Caco-2 (cell line): ENCODE measurements around the gene OR2A25. TPM values are rescaled to one million over a fixed set of nuclear protein-coding genes. Genes with fewer than 3 reads are reported as not detected.

Experiments used
- Bru-seq: library from RNA; stranded (reverse); fragments of 400-500 nt; gene quantifications from one replicate; lab custom pipeline; 2021; lab: Mats Ljungman, UMichigan
- BruChase-seq, 2 experiments: library from RNA; stranded (reverse); fragments of 400-500 nt; gene quantifications; one replicate each; lab custom pipeline; 2021; lab: Mats Ljungman, UMichigan
- BruUV-seq: library from RNA; stranded (reverse); fragments of 400-500 nt; replicated peaks from 2 replicates; lab custom pipeline; 2021; lab: Mats Ljungman, UMichigan
- CTCF ChIA-PET: fragments of 300-600 bp; sonication (Branson Sonifier 250); formaldehyde crosslinking; loops from one replicate; lab custom pipeline; 2022; ENCODE audit warnings: antibody characterized with exemption; lab: Charles Lee
- POLR2A ChIA-PET: fragments of 300-600 bp; sonication (Branson Sonifier 250); formaldehyde crosslinking; loops from one replicate; lab custom pipeline; 2022; ENCODE audit warnings: antibody characterized with exemption; lab: Charles Lee
- DNase-seq, 2 experiments: peaks; one replicate each; pipeline versions ENCODE4 v3.0.0 to v3.0.0-alpha.2; 2020 to 2022
- H3K27me3 ChIP-seq: replicated peaks from 2 replicates; pipeline ENCODE4 v1.6.0; 2011; ENCODE audit warnings: low read length; ENCODE audit not compliant: control insufficient read depth, insufficient read depth
- H3K36me3 ChIP-seq: 2 replicates; pipeline ENCODE4 v1.5.1; 2011; ENCODE audit warnings: low read length; ENCODE audit not compliant: control insufficient read depth, insufficient read depth
- H3K4me1 ChIP-seq: fragments of 250-450 bp; sonication (Bioruptor Pico); 2 replicates; pipeline ENCODE4 v1.5.1; 2020; ENCODE audit warnings: mild to moderate bottlenecking
- H3K4me3 ChIP-seq: 2 replicates; pipeline ENCODE4 v1.5.1; 2011; ENCODE audit warnings: low read depth, mild to moderate bottlenecking, control low read depth, low read length
- H3K9me3 ChIP-seq: fragments of 250-450 bp; sonication (Bioruptor Pico); 2 replicates; pipeline ENCODE4 v1.5.1; 2020; ENCODE audit warnings: mild to moderate bottlenecking, moderate library complexity
- H3K27ac Mint-ChIP-seq: one replicate; pipeline ENCODE4 v1.8.0; 2022; ENCODE audit warnings: mixed read lengths; ENCODE audit not compliant: unreplicated experiment
- H3K27me3 Mint-ChIP-seq: one replicate; pipeline ENCODE4 v1.8.0; 2022; ENCODE audit warnings: mixed read lengths; ENCODE audit not compliant: insufficient read depth, unreplicated experiment
- H3K36me3 Mint-ChIP-seq: one replicate; pipeline ENCODE4 v1.8.0; 2022; ENCODE audit warnings: mild to moderate bottlenecking, mixed read lengths; ENCODE audit not compliant: insufficient read depth, unreplicated experiment
- H3K4me1 Mint-ChIP-seq: one replicate; pipeline ENCODE4 v1.8.0; 2022; ENCODE audit warnings: low read depth, mixed read lengths; ENCODE audit not compliant: unreplicated experiment
- H3K4me3 Mint-ChIP-seq: one replicate; pipeline ENCODE4 v1.8.0; 2022; ENCODE audit warnings: mild to moderate bottlenecking, moderate library complexity, mixed read lengths; ENCODE audit not compliant: unreplicated experiment
- H3K9me3 Mint-ChIP-seq: one replicate; pipeline ENCODE4 v1.8.0; 2022; ENCODE audit warnings: mixed read lengths; ENCODE audit not compliant: unreplicated experiment
- intact Hi-C: fragments of 100-400 bp; cut with micrococcal nuclease; formaldehyde crosslinking; loops from one replicate; pipeline ENCODE4 v1.10.0; 2022; ENCODE audit not compliant: unreplicated experiment
- long read RNA-seq: library from polyadenylated mRNA; stranded (forward); transcript quantifications from one replicate; pipeline ENCODE4 v2.0.0, GENCODE V29; 2022
- total RNA-seq: library from RNA; stranded (reverse); gene quantifications from 2 replicates; pipeline ENCODE4 v1.2.3, GENCODE V29; 2022
- TF ChIP-seq, protein P1 (sequence below), 2 experiments: fragments of 200-600 bp in 1 of 2; IDR thresholded peaks; 1 replicate in 1 of 2; 2 replicates in 1 of 2; pipeline versions ENCODE4 v1.5.1 to v1.8.0; 2011 to 2022; ENCODE audit warnings: antibody characterized with exemption in 1 of 2, control low read depth in 1 of 2, inconsistent platforms in 1 of 2, low read depth in 1 of 2, low read length in 1 of 2, mild to moderate bottlenecking in 1 of 2, moderate library complexity in 1 of 2; ENCODE audit not compliant: insufficient read depth in 1 of 2, severe bottlenecking in 1 of 2, unreplicated experiment in 1 of 2

The OR2A25 gene, protein sequence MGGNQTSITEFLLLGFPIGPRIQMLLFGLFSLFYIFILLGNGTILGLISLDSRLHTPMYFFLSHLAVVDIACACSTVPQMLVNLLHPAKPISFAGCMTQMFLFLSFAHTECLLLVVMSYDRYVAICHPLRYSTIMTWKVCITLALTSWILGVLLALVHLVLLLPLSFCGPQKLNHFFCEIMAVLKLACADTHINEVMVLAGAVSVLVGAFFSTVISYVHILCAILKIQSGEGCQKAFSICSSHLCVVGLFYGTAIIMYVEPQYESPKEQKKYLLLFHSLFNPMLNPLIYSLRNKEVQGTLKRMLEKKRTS
- total RNA-seq: not detected in 2 replicates
- percentile 14 among the genes with signal in this experiment for Bru-seq, nascent RNA
- BruChase-seq, experiment 1, labeled RNA remaining after a 2-hour chase: not detected
- not detected for BruChase-seq, experiment 2, labeled RNA remaining after a 6-hour chase
- long read RNA-seq: 0 reads

DNA sequence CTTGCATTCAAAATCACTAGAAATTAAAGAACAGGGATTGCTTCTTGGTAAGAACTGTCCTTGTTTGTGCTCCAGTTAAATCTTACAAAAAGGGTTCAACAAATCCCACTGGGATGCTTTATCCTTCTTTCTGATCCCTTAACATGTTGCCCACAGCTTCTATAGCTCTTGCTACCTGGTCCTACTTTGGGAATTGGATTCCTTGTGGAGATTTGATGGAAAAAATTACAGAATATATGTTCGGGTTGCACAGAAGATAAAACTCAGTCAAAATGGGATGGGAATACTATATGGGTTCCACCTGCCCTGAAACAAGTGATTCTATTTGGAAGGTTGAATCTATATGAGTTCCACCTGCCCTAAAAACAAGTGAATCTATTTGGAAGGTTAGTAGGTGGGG, at the start of gene OR2A25:
Gene OR2A25 (plus strand): TSS at position 301 of the 400 bp plus-strand sequence. CDS start 4,409 bp downstream, outside the sequence.
- intact Hi-C loops: no loop called here
- H3K27me3 Mint-ChIP-seq: no peaks in the 10 kb centered on the region
- ChIA-PET CTCF (no interaction called here), POLR2A (no interaction called here)
- DNase-seq: no peak
- H3K36me3 ChIP-seq: no peaks in the 10 kb centered on the region
- H3K4me3 ChIP-seq: no peak within 1 kb of the TSS
- H3K9me3 Mint-ChIP-seq: peaks cover 8% of the 10 kb centered on the region
- H3K4me3 Mint-ChIP-seq: no peak within 1 kb of the TSS
- H3K4me1 Mint-ChIP-seq: peaks cover 9% of the 10 kb centered on the region
- no peaks in the 10 kb centered on the region for H3K36me3 Mint-ChIP-seq
- H3K27ac Mint-ChIP-seq: no peak within 1 kb of the TSS
- H3K27me3 ChIP-seq: no peaks in the 10 kb centered on the region
- TF ChIP-seq, protein P1, sequence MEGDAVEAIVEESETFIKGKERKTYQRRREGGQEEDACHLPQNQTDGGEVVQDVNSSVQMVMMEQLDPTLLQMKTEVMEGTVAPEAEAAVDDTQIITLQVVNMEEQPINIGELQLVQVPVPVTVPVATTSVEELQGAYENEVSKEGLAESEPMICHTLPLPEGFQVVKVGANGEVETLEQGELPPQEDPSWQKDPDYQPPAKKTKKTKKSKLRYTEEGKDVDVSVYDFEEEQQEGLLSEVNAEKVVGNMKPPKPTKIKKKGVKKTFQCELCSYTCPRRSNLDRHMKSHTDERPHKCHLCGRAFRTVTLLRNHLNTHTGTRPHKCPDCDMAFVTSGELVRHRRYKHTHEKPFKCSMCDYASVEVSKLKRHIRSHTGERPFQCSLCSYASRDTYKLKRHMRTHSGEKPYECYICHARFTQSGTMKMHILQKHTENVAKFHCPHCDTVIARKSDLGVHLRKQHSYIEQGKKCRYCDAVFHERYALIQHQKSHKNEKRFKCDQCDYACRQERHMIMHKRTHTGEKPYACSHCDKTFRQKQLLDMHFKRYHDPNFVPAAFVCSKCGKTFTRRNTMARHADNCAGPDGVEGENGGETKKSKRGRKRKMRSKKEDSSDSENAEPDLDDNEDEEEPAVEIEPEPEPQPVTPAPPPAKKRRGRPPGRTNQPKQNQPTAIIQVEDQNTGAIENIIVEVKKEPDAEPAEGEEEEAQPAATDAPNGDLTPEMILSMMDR (IDR thresholded peaks at IDR 0.05; ENCODE audit: insufficient read depth in 1 of 2, low read depth in 1 of 2, low read length in 1 of 2, severe bottlenecking in 1 of 2, unreplicated experiment in 1 of 2): no peak
- BruUV-seq: no TSS peak
- no peaks in the 10 kb centered on the region for H3K4me1 ChIP-seq
- no peaks in the 10 kb centered on the region for H3K9me3 ChIP-seq

DNA sequence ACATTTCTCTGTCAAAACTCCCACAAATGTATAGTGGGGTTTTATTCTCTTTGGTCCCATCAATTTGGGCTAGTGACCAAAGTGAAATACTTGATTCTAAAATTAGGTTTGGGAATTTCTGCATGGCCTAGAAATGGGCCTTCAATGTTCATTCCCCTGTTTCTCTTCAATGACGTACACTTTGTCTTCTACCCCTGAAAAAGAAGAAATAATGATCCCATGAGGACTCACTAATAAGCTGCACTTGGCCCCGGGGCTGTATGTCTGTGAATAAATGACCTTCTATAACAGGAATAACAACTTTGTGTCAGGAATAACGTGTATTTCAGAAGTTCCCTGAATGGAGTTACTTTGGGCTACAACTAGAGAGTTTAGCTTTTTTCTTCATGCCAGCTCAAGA, 49.3 kb upstream of the OR2A25 start:
- TF ChIP-seq, protein P1 (IDR thresholded peaks at IDR 0.05; ENCODE audit: insufficient read depth in 1 of 2, low read depth in 1 of 2, low read length in 1 of 2, severe bottlenecking in 1 of 2, unreplicated experiment in 1 of 2): no peak
- no peaks in the 10 kb centered on the region for H3K36me3 ChIP-seq
- CTCF ChIA-PET: no interaction called here
- Mint-ChIP-seq H3K27me3 (no peaks in the 10 kb centered on the region), H3K9me3 (peaks cover 28% of the 10 kb centered on the region), H3K27ac (peak overlapping the region; percentile 69), H3K36me3 (no peaks in the 10 kb centered on the region), H3K4me3 (no peak overlapping the region), H3K4me1 (peaks cover 42% of the 10 kb centered on the region)
- H3K4me3 ChIP-seq: no peak overlapping the region
- peaks cover 11% of the 10 kb centered on the region; the same call in 1 of the 2 replicates for H3K9me3 ChIP-seq
- H3K27me3 ChIP-seq: no peaks in the 10 kb centered on the region
- H3K4me1 ChIP-seq: peaks cover 35% of the 10 kb centered on the region
- no peak for DNase-seq
- BruUV-seq: no TSS peak
- intact Hi-C loops: no loop called here
- POLR2A ChIA-PET: no interaction called here

DNA sequence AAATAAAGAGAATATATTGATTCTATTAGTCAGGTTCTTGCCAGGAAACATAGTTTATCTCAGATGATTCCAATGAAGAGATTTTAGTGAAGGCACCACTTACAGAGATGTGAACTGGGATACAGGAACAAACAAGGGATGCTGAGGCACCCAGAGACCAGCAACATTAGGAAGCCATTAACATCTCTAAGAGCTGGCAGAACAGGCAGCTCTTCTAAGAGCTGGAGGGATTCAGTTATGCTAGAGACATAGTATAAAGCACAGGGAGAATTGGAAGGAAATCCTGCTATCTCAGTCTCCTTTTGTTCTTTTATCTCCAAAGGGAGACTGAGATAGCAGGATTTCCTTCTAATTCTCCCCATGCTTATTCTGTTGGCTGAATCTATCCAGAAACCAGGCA, 47.4 kb upstream of the OR2A25 start:
- no peaks in the 10 kb centered on the region for H3K36me3 ChIP-seq
- no peaks in the 10 kb centered on the region for H3K27me3 Mint-ChIP-seq
- H3K4me1 ChIP-seq: peaks cover 41% of the 10 kb centered on the region
- peaks cover 8% of the 10 kb centered on the region; the same call in 1 of the 2 replicates for H3K9me3 ChIP-seq
- H3K4me1 Mint-ChIP-seq: peaks cover 42% of the 10 kb centered on the region
- no peak overlapping the region for H3K4me3 Mint-ChIP-seq
- POLR2A ChIA-PET: interaction anchor here (1.8 kb wide), 1 partner anchor 120 kb away, joined by 5 read pairs; the partner anchor contains the start of gene TCAF1
- intact Hi-C loops: no loop called here
- no peak overlapping the region for H3K27ac Mint-ChIP-seq
- no peaks in the 10 kb centered on the region for H3K36me3 Mint-ChIP-seq
- TF ChIP-seq, protein P1 (IDR thresholded peaks at IDR 0.05; ENCODE audit: insufficient read depth in 1 of 2, low read depth in 1 of 2, low read length in 1 of 2, severe bottlenecking in 1 of 2, unreplicated experiment in 1 of 2): no peak
- H3K27me3 ChIP-seq: no peaks in the 10 kb centered on the region
- peaks cover 28% of the 10 kb centered on the region for H3K9me3 Mint-ChIP-seq
- no TSS peak for BruUV-seq
- no peak overlapping the region for H3K4me3 ChIP-seq
- CTCF ChIA-PET: interaction anchor here (1.5 kb wide), 1 partner anchor 106 kb away, joined by 3 read pairs; no protein-coding TSS in a partner anchor
- DNase-seq: no peak
